Measurements from ENCODE around the gene JARID2.

Gene JARID2

GRCh38 chr6:15519681-15520080, 273.8 kb downstream of the JARID2 start:
- Histone ChIP-seq H3K9ac (ENCODE audit: low read depth in 1 of 2, low read length in 2 of 2) (no peak overlapping the region), H3K4me1 (ENCODE audit: control insufficient read depth in 1 of 2, insufficient read depth in 2 of 2, low read length in 2 of 2) (peaks cover 0 to 4% of the 10 kb centered on the region in 2 donors), H3K27ac (ENCODE audit: low read depth, low read length) (no peak overlapping the region), H3K9me3 (ENCODE audit: control insufficient read depth in 1 of 2, low read length in 2 of 2) (no peaks in the 10 kb centered on the region), H3K36me3 (ENCODE audit: control insufficient read depth in 1 of 2, insufficient read depth in 2 of 2, low read length in 2 of 2) (peaks cover 27 to 73% of the 10 kb centered on the region in 2 donors), H3K4me3 (ENCODE audit: low read depth in 1 of 2, low read length in 2 of 2) (no peak overlapping the region), H3K27me3 (ENCODE audit: control insufficient read depth in 1 of 2, insufficient read depth in 2 of 2, low read length in 2 of 2) (no peaks in the 10 kb centered on the region)

DNA sequence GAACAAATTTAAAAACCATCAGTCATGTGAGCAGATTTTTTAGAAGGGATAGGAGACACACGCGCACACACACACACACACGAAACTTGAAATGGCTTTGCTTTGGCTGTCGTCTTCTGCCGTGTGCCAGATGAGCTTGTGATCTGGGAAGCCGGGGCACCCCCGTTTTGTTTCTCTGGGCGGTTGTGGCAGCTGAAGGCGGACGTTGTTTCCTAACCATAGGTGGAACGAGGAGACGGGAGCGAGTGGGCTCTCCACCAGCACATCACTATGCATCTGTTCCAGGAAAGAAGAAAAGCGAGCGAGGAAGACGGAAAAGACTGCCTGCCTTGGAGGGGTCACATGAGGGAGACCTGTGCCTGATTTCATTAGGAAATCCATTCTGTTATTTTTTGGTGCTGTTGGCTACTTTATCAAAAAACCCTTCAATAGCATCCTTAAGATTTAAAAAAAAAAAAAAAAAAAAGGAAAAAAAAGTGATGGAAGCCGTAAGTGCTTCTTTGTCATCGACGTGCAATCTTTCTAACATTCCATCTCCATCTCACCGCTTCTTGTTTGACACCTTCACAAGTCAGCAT, 274.8 kb downstream of the JARID2 start:
- no peak overlapping the region for H3K9ac ChIP-seq (ENCODE audit: low read depth in 1 of 2, low read length in 2 of 2)
- peaks cover 27 to 71% of the 10 kb centered on the region in 2 donors for H3K36me3 ChIP-seq (ENCODE audit: control insufficient read depth in 1 of 2, insufficient read depth in 2 of 2, low read length in 2 of 2)
- H3K27me3 ChIP-seq (ENCODE audit: control insufficient read depth in 1 of 2, insufficient read depth in 2 of 2, low read length in 2 of 2), result no peaks in the 10 kb centered on the region
- H3K9me3 ChIP-seq (ENCODE audit: control insufficient read depth in 1 of 2, low read length in 2 of 2), result no peaks in the 10 kb centered on the region
- no peak overlapping the region for H3K27ac ChIP-seq (ENCODE audit: low read depth, low read length)
- peaks cover 0 to 4% of the 10 kb centered on the region in 2 donors for H3K4me1 ChIP-seq (ENCODE audit: control insufficient read depth in 1 of 2, insufficient read depth in 2 of 2, low read length in 2 of 2)
- no peak overlapping the region for H3K4me3 ChIP-seq (ENCODE audit: low read depth in 1 of 2, low read length in 2 of 2)

GRCh38 chr6:15521582-15521981, 275.7 kb downstream of the JARID2 start:
- H3K4me3 ChIP-seq (ENCODE audit: low read depth in 1 of 2, low read length in 2 of 2), result no peak overlapping the region
- peaks cover 27 to 72% of the 10 kb centered on the region in 2 donors for H3K36me3 ChIP-seq (ENCODE audit: control insufficient read depth in 1 of 2, insufficient read depth in 2 of 2, low read length in 2 of 2)
- H3K4me1 ChIP-seq (ENCODE audit: control insufficient read depth in 1 of 2, insufficient read depth in 2 of 2, low read length in 2 of 2), result peaks cover 0 to 4% of the 10 kb centered on the region in 2 donors
- no peaks in the 10 kb centered on the region for H3K9me3 ChIP-seq (ENCODE audit: control insufficient read depth in 1 of 2, low read length in 2 of 2)
- H3K27me3 ChIP-seq (ENCODE audit: control insufficient read depth in 1 of 2, insufficient read depth in 2 of 2, low read length in 2 of 2), result no peaks in the 10 kb centered on the region
- H3K27ac ChIP-seq (ENCODE audit: low read depth, low read length), result no peak overlapping the region
- no peak overlapping the region for H3K9ac ChIP-seq (ENCODE audit: low read depth in 1 of 2, low read length in 2 of 2)

DNA sequence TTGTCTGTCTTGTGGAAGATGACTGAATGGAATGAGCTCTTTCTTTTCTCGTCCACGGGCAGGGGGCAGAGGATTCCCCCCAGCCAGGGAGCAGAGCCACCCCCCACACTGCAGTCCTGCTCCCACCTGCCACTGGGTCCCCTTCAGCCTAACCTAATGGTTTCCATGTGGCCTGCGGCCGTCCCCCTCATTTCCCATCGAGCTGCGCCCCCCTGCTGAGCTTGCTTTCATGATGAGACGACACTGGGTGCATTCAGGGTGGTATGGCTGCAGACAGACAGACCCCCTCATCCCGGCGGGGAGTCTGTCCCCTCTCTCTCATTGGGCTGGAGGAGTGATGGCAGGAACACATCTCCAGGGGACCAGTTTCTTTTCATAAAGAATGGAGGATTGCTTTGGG, 276.2 kb downstream of the JARID2 start:
- H3K27ac ChIP-seq (ENCODE audit: low read depth, low read length), result no peak overlapping the region
- H3K36me3 ChIP-seq (ENCODE audit: control insufficient read depth in 1 of 2, insufficient read depth in 2 of 2, low read length in 2 of 2), result peaks cover 27 to 68% of the 10 kb centered on the region in 2 donors
- H3K4me1 ChIP-seq (ENCODE audit: control insufficient read depth in 1 of 2, insufficient read depth in 2 of 2, low read length in 2 of 2), result peaks cover 0 to 4% of the 10 kb centered on the region in 2 donors
- H3K4me3 ChIP-seq (ENCODE audit: low read depth in 1 of 2, low read length in 2 of 2), result no peak overlapping the region
- no peaks in the 10 kb centered on the region for H3K27me3 ChIP-seq (ENCODE audit: control insufficient read depth in 1 of 2, insufficient read depth in 2 of 2, low read length in 2 of 2)
- H3K9ac ChIP-seq (ENCODE audit: low read depth in 1 of 2, low read length in 2 of 2), result no peak overlapping the region
- no peaks in the 10 kb centered on the region for H3K9me3 ChIP-seq (ENCODE audit: control insufficient read depth in 1 of 2, low read length in 2 of 2)

- Histone ChIP-seq H3K36me3 (ENCODE audit: control insufficient read depth in 1 of 2, insufficient read depth in 2 of 2, low read length in 2 of 2) (peaks cover 23 to 64% of the 10 kb centered on the region in 2 donors), H3K9ac (ENCODE audit: low read depth in 1 of 2, low read length in 2 of 2) (no peak overlapping the region), H3K27me3 (ENCODE audit: control insufficient read depth in 1 of 2, insufficient read depth in 2 of 2, low read length in 2 of 2) (no peaks in the 10 kb centered on the region), H3K9me3 (ENCODE audit: control insufficient read depth in 1 of 2, low read length in 2 of 2) (no peaks in the 10 kb centered on the region), H3K27ac (ENCODE audit: low read depth, low read length) (no peak overlapping the region), H3K4me1 (ENCODE audit: control insufficient read depth in 1 of 2, insufficient read depth in 2 of 2, low read length in 2 of 2) (peaks cover 0 to 4% of the 10 kb centered on the region in 2 donors), H3K4me3 (ENCODE audit: low read depth in 1 of 2, low read length in 2 of 2) (no peak overlapping the region)
Observed at GRCh38 chr6:15522427-15522826, 276.6 kb downstream of the JARID2 start.

GRCh38 chr6:15522856-15523529, 277.1 kb downstream of the JARID2 start:
- H3K27me3 ChIP-seq (ENCODE audit: control insufficient read depth in 1 of 2, insufficient read depth in 2 of 2, low read length in 2 of 2), result no peaks in the 10 kb centered on the region
- no peak overlapping the region for H3K9ac ChIP-seq (ENCODE audit: low read depth in 1 of 2, low read length in 2 of 2)
- H3K27ac ChIP-seq (ENCODE audit: low read depth, low read length), result no peak overlapping the region
- no peaks in the 10 kb centered on the region for H3K9me3 ChIP-seq (ENCODE audit: control insufficient read depth in 1 of 2, low read length in 2 of 2)
- no peak overlapping the region for H3K4me3 ChIP-seq (ENCODE audit: low read depth in 1 of 2, low read length in 2 of 2)
- H3K4me1 ChIP-seq (ENCODE audit: control insufficient read depth in 1 of 2, insufficient read depth in 2 of 2, low read length in 2 of 2), result peaks cover 0 to 4% of the 10 kb centered on the region in 2 donors
- H3K36me3 ChIP-seq (ENCODE audit: control insufficient read depth in 1 of 2, insufficient read depth in 2 of 2, low read length in 2 of 2), result peaks cover 19 to 61% of the 10 kb centered on the region in 2 donors

- Histone ChIP-seq H3K4me3 (ENCODE audit: low read depth in 1 of 2, low read length in 2 of 2) (no peak overlapping the region), H3K27ac (ENCODE audit: low read depth, low read length) (no peak overlapping the region), H3K9ac (ENCODE audit: low read depth in 1 of 2, low read length in 2 of 2) (no peak overlapping the region), H3K27me3 (ENCODE audit: control insufficient read depth in 1 of 2, insufficient read depth in 2 of 2, low read length in 2 of 2) (no peaks in the 10 kb centered on the region), H3K9me3 (ENCODE audit: control insufficient read depth in 1 of 2, low read length in 2 of 2) (no peaks in the 10 kb centered on the region), H3K4me1 (ENCODE audit: control insufficient read depth in 1 of 2, insufficient read depth in 2 of 2, low read length in 2 of 2) (peaks cover 0 to 4% of the 10 kb centered on the region in 2 donors), H3K36me3 (ENCODE audit: control insufficient read depth in 1 of 2, insufficient read depth in 2 of 2, low read length in 2 of 2) (peaks cover 19 to 61% of the 10 kb centered on the region in 2 donors)
Observed at GRCh38 chr6:15523679-15524630, 278.1 kb downstream of the JARID2 start.

DNA sequence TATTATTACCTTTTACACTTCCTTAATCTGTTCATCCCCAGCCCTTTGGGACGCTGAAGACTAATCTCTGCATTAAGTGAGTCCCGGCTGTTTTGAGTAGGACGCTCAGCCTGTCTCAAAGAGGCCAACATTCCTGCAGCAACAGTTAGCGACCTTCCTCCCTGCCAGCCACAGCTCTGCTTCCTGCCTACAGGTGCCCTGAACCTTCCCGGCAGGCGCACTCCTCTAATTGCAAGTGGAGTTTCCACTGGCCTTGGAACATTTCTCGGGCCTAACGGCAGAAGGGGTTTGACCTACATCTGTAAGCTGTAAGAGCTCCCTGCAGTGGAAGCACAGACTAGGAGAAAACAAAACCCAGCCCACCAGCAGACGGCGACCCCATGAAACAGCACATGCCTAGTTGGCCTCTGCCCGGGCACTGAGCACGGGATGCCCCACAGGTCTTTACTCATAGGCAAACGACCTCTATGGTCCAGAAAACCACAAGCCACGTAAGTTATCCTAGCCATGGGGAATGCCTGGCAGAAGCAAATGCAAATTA, 279.1 kb downstream of the JARID2 start:
- Histone ChIP-seq H3K27me3 (ENCODE audit: control insufficient read depth in 1 of 2, insufficient read depth in 2 of 2, low read length in 2 of 2) (no peaks in the 10 kb centered on the region), H3K4me3 (ENCODE audit: low read depth in 1 of 2, low read length in 2 of 2) (no peak overlapping the region), H3K9me3 (ENCODE audit: control insufficient read depth in 1 of 2, low read length in 2 of 2) (no peaks in the 10 kb centered on the region), H3K36me3 (ENCODE audit: control insufficient read depth in 1 of 2, insufficient read depth in 2 of 2, low read length in 2 of 2) (peaks cover 19 to 51% of the 10 kb centered on the region in 2 donors), H3K27ac (ENCODE audit: low read depth, low read length) (no peak overlapping the region), H3K4me1 (ENCODE audit: control insufficient read depth in 1 of 2, insufficient read depth in 2 of 2, low read length in 2 of 2) (peaks cover 0 to 4% of the 10 kb centered on the region in 2 donors), H3K9ac (ENCODE audit: low read depth in 1 of 2, low read length in 2 of 2) (no peak overlapping the region)

DNA sequence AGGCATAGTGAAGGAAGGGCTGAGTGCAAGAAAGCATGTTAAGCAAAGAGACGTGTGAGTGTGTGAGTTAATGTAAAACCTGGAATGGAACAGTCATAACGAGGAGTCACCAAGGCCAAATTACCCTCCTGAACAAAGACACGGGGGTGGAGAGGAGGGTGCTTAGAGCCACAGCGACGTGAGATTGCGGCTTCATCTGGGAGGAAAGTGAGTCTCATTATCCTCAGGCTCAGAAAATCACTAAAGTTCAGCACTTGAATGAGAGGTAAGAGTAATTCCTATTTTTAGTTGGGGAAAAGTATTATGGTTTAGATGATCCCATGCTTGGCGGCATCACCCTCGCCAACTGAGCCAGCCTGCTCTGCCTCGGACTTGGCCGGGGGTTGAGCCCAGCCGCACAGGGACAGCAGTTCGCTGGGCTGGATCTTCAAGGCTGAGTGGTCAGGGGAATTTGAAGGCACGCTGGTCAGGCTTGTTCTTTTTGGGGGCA, 280.4 kb downstream of the JARID2 start:
- Histone ChIP-seq H3K4me1 (ENCODE audit: control insufficient read depth in 1 of 2, insufficient read depth in 2 of 2, low read length in 2 of 2) (peaks cover 0 to 4% of the 10 kb centered on the region in 2 donors), H3K9me3 (ENCODE audit: control insufficient read depth in 1 of 2, low read length in 2 of 2) (no peaks in the 10 kb centered on the region), H3K36me3 (ENCODE audit: control insufficient read depth in 1 of 2, insufficient read depth in 2 of 2, low read length in 2 of 2) (peaks cover 21 to 52% of the 10 kb centered on the region in 2 donors), H3K27ac (ENCODE audit: low read depth, low read length) (no peak overlapping the region), H3K4me3 (ENCODE audit: low read depth in 1 of 2, low read length in 2 of 2) (no peak overlapping the region), H3K27me3 (ENCODE audit: control insufficient read depth in 1 of 2, insufficient read depth in 2 of 2, low read length in 2 of 2) (no peaks in the 10 kb centered on the region), H3K9ac (ENCODE audit: low read depth in 1 of 2, low read length in 2 of 2) (no peak overlapping the region)

Measured in duodenal mucosa (tissue), 2 donors.